GM12878 (cell line): ENCODE measurements around the gene CCDC169. TPM values are rescaled to one million over a fixed set of nuclear protein-coding genes. Genes with fewer than 3 reads are reported as not detected.

Experiments
- ATAC-seq: fragments of 200-7000 bp; cut with Tn5 transposase; 3 replicates; pipeline ENCODE4 v1.9.1; 2020; ENCODE audit warnings: mild to moderate bottlenecking, moderate library complexity
- BruUV-seq: library from RNA; stranded (reverse); fragments of 400-500 nt; replicated peaks from 2 replicates; lab custom pipeline; 2021; lab: Mats Ljungman, UMichigan
- CTCF ChIA-PET: fragments of 300-600 bp; sonication (Branson Sonifier 250); formaldehyde crosslinking; extraction: SDS; loops from one replicate; lab custom pipeline; 2021; ENCODE audit warnings: inconsistent platforms; lab: Yijun Ruan, JAX
- POLR2A ChIA-PET: fragments of 350-600 bp; formaldehyde crosslinking; extraction: SDS; loops from one replicate; lab custom pipeline; 2021; ENCODE audit warnings: inconsistent platforms; lab: Charles Lee
- RAD21 ChIA-PET: fragments of 300-600 bp; sonication (Branson Sonifier 250); formaldehyde crosslinking; loops from one replicate; lab custom pipeline; 2023; ENCODE audit warnings: antibody characterized with exemption; ENCODE audit not compliant: unreplicated experiment; lab: Charles Lee
- SMC1A ChIA-PET: fragments of 300-600 bp; sonication (Branson Sonifier 250); formaldehyde crosslinking; loops from one replicate; lab custom pipeline; 2023; ENCODE audit not compliant: unreplicated experiment, uncharacterized antibody; lab: Charles Lee
- DNase-seq: peaks from one replicate; pipeline ENCODE4 v3.0.0-alpha.2; 2011; ENCODE audit warnings: low read depth, low spot score
- FAIRE-seq: peaks from 3 replicates; lab custom pipeline; 2011; peaks lifted over from hg19 to GRCh38; lab: Jason Lieb, UNC
- H2AFZ ChIP-seq: 2 replicates; pipeline ENCODE4 v1.6.0; 2011; ENCODE audit warnings: low read depth, low read length, control low read depth; ENCODE audit not compliant: control insufficient read depth
- H3K27ac ChIP-seq: 2 replicates; pipeline ENCODE4 v1.5.1; 2011; ENCODE audit warnings: control low read depth; ENCODE audit not compliant: control insufficient read depth, insufficient read depth
- H3K27me3 ChIP-seq, 2 experiments: replicated peaks in 1 of 2; 2 replicates each; pipeline versions ENCODE4 v1.6.0 to v1.6.1; 2011; ENCODE audit warnings: low read length in 1 of 2; ENCODE audit not compliant: control insufficient read depth in 2 of 2, insufficient read depth in 2 of 2
- H3K36me3 ChIP-seq, 2 experiments: 2 replicates each; pipeline ENCODE4 v1.5.1; 2011; ENCODE audit warnings: low read length in 1 of 2; ENCODE audit not compliant: control insufficient read depth in 2 of 2, insufficient read depth in 2 of 2
- H3K4me1 ChIP-seq: 2 replicates; pipeline ENCODE4 v1.6.1; 2011; ENCODE audit warnings: mild to moderate bottlenecking, low read length, moderate library complexity, mixed read lengths; ENCODE audit not compliant: control insufficient read depth, insufficient read depth
- H3K4me2 ChIP-seq: 2 replicates; pipeline ENCODE4 v1.6.0; 2011; ENCODE audit warnings: control low read depth; ENCODE audit not compliant: control insufficient read depth, insufficient read depth
- H3K4me3 ChIP-seq: fragments of 200-600 bp; sonication (generic); 2 replicates; pipeline ENCODE4 v1.5.1; 2016
- H3K79me2 ChIP-seq: 2 replicates; pipeline ENCODE4 v1.6.0; 2011; ENCODE audit warnings: low read length; ENCODE audit not compliant: control insufficient read depth, insufficient read depth
- H3K9ac ChIP-seq: 2 replicates; pipeline ENCODE4 v1.8.0; 2011; ENCODE audit warnings: low read length, control low read depth, mixed read lengths; ENCODE audit not compliant: control insufficient read depth, insufficient read depth
- H3K9me3 ChIP-seq: replicated peaks from 3 replicates; pipeline ENCODE4 v1.5.1; 2011; ENCODE audit warnings: mild to moderate bottlenecking, low read length; ENCODE audit not compliant: control insufficient read depth, insufficient read depth
- H4K20me1 ChIP-seq: 2 replicates; pipeline ENCODE4 v1.6.0; 2011; ENCODE audit not compliant: control insufficient read depth, insufficient read depth
- CHD4 ChIP-seq: fragments of 200-600 bp; sonication (generic); IDR thresholded peaks from 2 replicates; pipeline ENCODE4 v1.6.1; 2016; ENCODE audit warnings: mild to moderate bottlenecking
- E2F4 ChIP-seq: IDR thresholded peaks from 2 replicates; pipeline ENCODE4 v1.6.1; 2012; ENCODE audit warnings: low read depth, low read length, improper control_type of control experiment
- GABPA ChIP-seq: IDR thresholded peaks from 2 replicates; pipeline ENCODE4 v1.6.1; 2014; ENCODE audit warnings: antibody characterized with exemption, low read depth, mild to moderate bottlenecking, inconsistent platforms
- HDAC6 ChIP-seq: fragments of 200-600 bp; sonication (generic); IDR thresholded peaks from one replicate; pipeline ENCODE4 v1.8.0; 2017; ENCODE audit warnings: antibody characterized with exemption; ENCODE audit not compliant: unreplicated experiment
- NFIC ChIP-seq: IDR thresholded peaks from 2 replicates; pipeline ENCODE4 v1.6.1; 2012; ENCODE audit warnings: low read depth, mild to moderate bottlenecking, inconsistent platforms, low read length, moderate library complexity
- PRDM15 ChIP-seq: fragments of 450-650 bp; formaldehyde crosslinking; IDR thresholded peaks from 2 replicates; pipeline ENCODE4 v1.4.0; 2020; ENCODE audit warnings: mild to moderate bottlenecking, moderate library complexity
- RAD51 ChIP-seq: fragments of 450-650 bp; IDR thresholded peaks from 2 replicates; pipeline ENCODE4 v1.6.1; 2016; ENCODE audit warnings: moderate library complexity, mild to moderate bottlenecking, inconsistent platforms
- SREBF2 ChIP-seq: IDR thresholded peaks from 2 replicates; pipeline ENCODE4 v1.6.1; 2012; ENCODE audit warnings: mild to moderate bottlenecking, low read length
- WGBS: methylation state at CpG from one replicate; pipeline ENCODE4 v1.1.6; 2016; ENCODE audit warnings: low lambda C conversion rate; ENCODE audit not compliant: insufficient replicate concordance, insufficient coverage; ENCODE audit errors: missing lambda C conversion rate; 5-methylcytosine and 5-hydroxymethylcytosine counted together
- in situ Hi-C: fragments of 300-500 bp; cut with MboI; formaldehyde crosslinking; loops from 9 replicates; pipeline ENCODE4 v1.14.3; 2018; ENCODE audit warnings: mixed read lengths
- intact Hi-C: fragments of 100-400 bp; cut with micrococcal nuclease; formaldehyde crosslinking; loops from one replicate; pipeline ENCODE4 v1.14.2; 2022; ENCODE audit not compliant: unreplicated experiment
- polyA plus RNA-seq, 11 experiments: library from polyadenylated mRNA; depleted of rRNA in 4 of 11; unstranded in 6 of 11; stranded (reverse) in 5 of 11; fragments of >200 nt; fragmentation: Nextera tagmentation in 4 of 11; fragmentation: Illumina TruSeq in 1 of 11; extraction: Ambion mirVana in 4 of 11; extraction: Trizol in 1 of 11; gene quantifications; 1 replicate in 1 of 11; 2 replicates in 10 of 11; pipeline versions ENCODE4 v1.2.1 to v1.2.3, GENCODE V29; 2011 to 2016; ENCODE audit warnings: inconsistent platforms in 2 of 11, missing spikeins in 2 of 11, low read depth in 1 of 11
- total RNA-seq, 4 experiments: library from RNA; depleted of rRNA in 3 of 4; stranded (reverse); fragments of >200 nt in 3 of 4; fragmentation: Illumina TruSeq in 1 of 4; extraction: Trizol in 1 of 4; gene quantifications; 2 replicates each; pipeline versions ENCODE4 v1.2.1 to v1.2.3, GENCODE V29; 2013 to 2021

CCDC169 gene
- total and polyA plus RNA-seq, 10 of the 15 experiments (the other 5 are each of a cell fraction or from before 2014, with no cell fraction given), result 0.13 to 1.4 (median 0.24) TPM; not detected in 4

GRCh38 chr13:36331280-36331679, 33.7 kb upstream of the CCDC169 start (continued):
- no peak for TF ChIP-seq E2F4
- TF ChIP-seq SREBF2, result no peak

- in situ Hi-C loops, result no loop called here
- BruUV-seq, result no TSS peak
Measured at GRCh38 chr13:36329361-36329760, 31.7 kb upstream of the CCDC169 start.

GRCh38 chr13:36328821-36329220, 31.2 kb upstream of the CCDC169 start:
- ATAC-seq, result no peak
- SMC1A ChIA-PET, result interaction anchor here (0.6 to 4.9 kb wide), 3 partner anchors 12 to 37 kb away, joined by 3 to 21 read pairs (median 3); no protein-coding TSS in a partner anchor
- in situ Hi-C loops, result no loop called here

More at GRCh38 chr13:36329361-36329760, 31.7 kb upstream of the CCDC169 start:
- no peak overlapping the region for H3K4me3 ChIP-seq
- TF ChIP-seq HDAC6 (no peak), GABPA (no peak), CHD4 (no peak)
- H3K4me2 ChIP-seq, result no peak overlapping the region
- ChIA-PET SMC1A (interaction anchor here (0.6 to 4.9 kb wide), 4 partner anchors 12 to 37 kb away, joined by 3 to 21 read pairs (median 4); no protein-coding TSS in a partner anchor), CTCF (interaction anchor here (1.4 kb wide), 1 partner anchor 18 kb away, joined by 4 read pairs; no protein-coding TSS in a partner anchor), RAD21 (no interaction called here), POLR2A (no interaction called here)
- ATAC-seq, result no peak
- no peak overlapping the region for H3K9ac ChIP-seq
- no peaks in the 10 kb centered on the region for H3K27me3 ChIP-seq
- no peaks in the 10 kb centered on the region for H3K4me1 ChIP-seq
- FAIRE-seq, result no peak
- H3K27ac ChIP-seq, result no peak overlapping the region
- WGBS, result 16% methylated on average over 4 of the region's 4 CpGs
- H2AFZ ChIP-seq, result no peak overlapping the region
- H3K9me3 ChIP-seq, result no peaks in the 10 kb centered on the region
- H3K36me3 ChIP-seq, result no peaks in the 10 kb centered on the region; a peak in 1 of 4 replicates
- no peaks in the 10 kb centered on the region for H3K79me2 ChIP-seq
- intact Hi-C loops, result no loop called here
- H4K20me1 ChIP-seq, result no peaks in the 10 kb centered on the region
- DNase-seq, result no peak

More at GRCh38 chr13:36328821-36329220, 31.2 kb upstream of the CCDC169 start:
- WGBS, result 79% methylated on average over 2 of the region's 2 CpGs
- Histone ChIP-seq H4K20me1 (no peaks in the 10 kb centered on the region), H3K9ac (no peak overlapping the region), H3K79me2 (no peaks in the 10 kb centered on the region), H2AFZ (no peak overlapping the region), H3K27me3 (no peaks in the 10 kb centered on the region), H3K27ac (no peak overlapping the region), H3K4me3 (no peak overlapping the region), H3K4me2 (no peak overlapping the region), H3K36me3 (no peaks in the 10 kb centered on the region; a peak in 1 of 4 replicates), H3K4me1 (no peaks in the 10 kb centered on the region), H3K9me3 (no peaks in the 10 kb centered on the region)
- DNase-seq (no peak), FAIRE-seq (no peak)
- no TSS peak for BruUV-seq
- POLR2A ChIA-PET, result no interaction called here
- CTCF ChIA-PET, result interaction anchor here (1.4 kb wide), 1 partner anchor 18 kb away, joined by 4 read pairs; no protein-coding TSS in a partner anchor
- intact Hi-C loops, result no loop called here
- TF ChIP-seq PRDM15 (CRISPR knock-in tag) (no peak), NFIC (no peak), RAD51 (no peak), CHD4 (no peak)
- RAD21 ChIA-PET, result no interaction called here
